ENCODE data around the gene TGFA. TPM values are rescaled to one million over a fixed set of nuclear protein-coding genes. Genes with fewer than 3 reads are reported as not detected.

The TGFA gene
- total and polyA plus RNA-seq, 2 donors, result 2.1 to 4.1 TPM

- no peaks in the 10 kb centered on the region for H3K36me3 ChIP-seq (ENCODE audit: insufficient read depth)
- H3K4me1 ChIP-seq (ENCODE audit: insufficient read depth), result no peaks in the 10 kb centered on the region
- H3K4me3 ChIP-seq (ENCODE audit: low read depth, low read length), result no peak overlapping the region
- 42% methylated on average over 7 of the region's 7 CpGs for WGBS
- no peak overlapping the region for H3K27ac ChIP-seq (ENCODE audit: low read depth)
- DNase-seq (ENCODE audit: extremely low spot score), result no peak
Measured at GRCh38 chr2:70412294-70413070, 141.1 kb downstream of the TGFA start.

GRCh38 chr2:70411483-70412125 is 142.0 kb downstream of the TGFA start:
- H3K27ac ChIP-seq (ENCODE audit: low read depth), result no peak overlapping the region
- no peaks in the 10 kb centered on the region for H3K4me1 ChIP-seq (ENCODE audit: insufficient read depth)
- no peaks in the 10 kb centered on the region for H3K36me3 ChIP-seq (ENCODE audit: insufficient read depth)
- WGBS, result 72% methylated on average over 6 of the region's 6 CpGs
- no peak for DNase-seq (ENCODE audit: extremely low spot score)
- no peak overlapping the region for H3K4me3 ChIP-seq (ENCODE audit: low read depth, low read length)

- WGBS, result 82% methylated on average over 8 of the region's 8 CpGs
- Histone ChIP-seq H3K4me3 (ENCODE audit: low read depth, low read length) (no peak overlapping the region), H3K27ac (ENCODE audit: low read depth) (no peak overlapping the region), H3K36me3 (ENCODE audit: insufficient read depth) (no peaks in the 10 kb centered on the region), H3K4me1 (ENCODE audit: insufficient read depth) (no peaks in the 10 kb centered on the region)
- DNase-seq (ENCODE audit: extremely low spot score), result no peak
Measured at GRCh38 chr2:70403267-70404053, 150.2 kb downstream of the TGFA start.

GRCh38 chr2:70400539-70400938 is 153.1 kb downstream of the TGFA start:
- DNase-seq (ENCODE audit: extremely low spot score), result no peak
- Histone ChIP-seq H3K27ac (ENCODE audit: low read depth) (no peak overlapping the region), H3K4me1 (ENCODE audit: insufficient read depth) (no peaks in the 10 kb centered on the region), H3K4me3 (ENCODE audit: low read depth, low read length) (no peak overlapping the region), H3K36me3 (ENCODE audit: insufficient read depth) (no peaks in the 10 kb centered on the region)
- 73% methylated on average over 3 of the region's 3 CpGs for WGBS

- no peak overlapping the region for H3K27ac ChIP-seq (ENCODE audit: low read depth)
- H3K36me3 ChIP-seq (ENCODE audit: insufficient read depth), result no peaks in the 10 kb centered on the region
- DNase-seq (ENCODE audit: extremely low spot score), result no peak
- 74% methylated on average over 1 of the region's 1 CpG for WGBS
- H3K4me1 ChIP-seq (ENCODE audit: insufficient read depth), result no peaks in the 10 kb centered on the region
- no peak overlapping the region for H3K4me3 ChIP-seq (ENCODE audit: low read depth, low read length)
Measured at GRCh38 chr2:70399046-70399445, 154.6 kb downstream of the TGFA start.

Other genes starting within 250 kb of the TGFA start
- 3.5 TPM for gene ADD2, start 214.4 kb upstream of the TGFA start, total RNA-seq
- gene ADD2, start 214.4 kb upstream of the TGFA start, polyA plus RNA-seq, result 0.33 TPM
- not detected for gene FIGLA, start 236.8 kb upstream of the TGFA start, total RNA-seq
- not detected for gene FIGLA, start 236.8 kb upstream of the TGFA start, polyA plus RNA-seq